GM10266 (cell line): ENCODE data around the gene CLEC2A.
"Not testable (repeated sequence)": the region's sequence is repeated elsewhere in the genome, so short reads cannot be mapped to it uniquely, and the experiment has no call there.

ENCODE experiments used
- DNase-seq: peaks from one replicate; pipeline ENCODE4 v3.0.0; 2012; ENCODE audit errors: extremely low spot score
- TF ChIP-seq, protein P1 (sequence below): IDR thresholded peaks from 2 replicates; pipeline ENCODE4 v1.5.1; 2012; ENCODE audit warnings: mild to moderate bottlenecking, low read depth; ENCODE audit not compliant: control insufficient read depth, insufficient read depth; ENCODE audit errors: missing control alignments

Gene CLEC2A, protein sequence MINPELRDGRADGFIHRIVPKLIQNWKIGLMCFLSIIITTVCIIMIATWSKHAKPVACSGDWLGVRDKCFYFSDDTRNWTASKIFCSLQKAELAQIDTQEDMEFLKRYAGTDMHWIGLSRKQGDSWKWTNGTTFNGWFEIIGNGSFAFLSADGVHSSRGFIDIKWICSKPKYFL

DNA sequence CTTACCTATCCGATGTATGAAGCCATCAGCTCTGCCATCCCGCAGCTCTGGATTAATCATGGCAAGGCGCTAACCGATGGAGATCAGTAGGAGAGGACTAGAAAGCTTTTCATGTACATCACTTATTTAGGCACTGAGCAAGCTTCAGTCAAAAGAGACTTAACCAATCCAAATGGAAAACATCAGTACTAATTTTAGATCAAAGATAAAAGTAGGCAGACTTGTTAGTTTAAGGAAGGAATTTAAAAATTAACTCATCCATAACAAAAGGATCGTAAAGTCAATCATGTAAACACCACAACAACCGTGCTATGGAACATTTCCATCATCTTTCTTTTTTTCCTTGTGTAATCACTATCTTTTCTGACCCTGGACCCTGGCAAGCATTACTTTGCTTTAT, at the start of gene CLEC2A:
Gene CLEC2A (minus strand): TSS at position 101 of the 400 bp plus-strand sequence. CDS start 41 bp downstream, at position 60.
- TF ChIP-seq, protein P1, sequence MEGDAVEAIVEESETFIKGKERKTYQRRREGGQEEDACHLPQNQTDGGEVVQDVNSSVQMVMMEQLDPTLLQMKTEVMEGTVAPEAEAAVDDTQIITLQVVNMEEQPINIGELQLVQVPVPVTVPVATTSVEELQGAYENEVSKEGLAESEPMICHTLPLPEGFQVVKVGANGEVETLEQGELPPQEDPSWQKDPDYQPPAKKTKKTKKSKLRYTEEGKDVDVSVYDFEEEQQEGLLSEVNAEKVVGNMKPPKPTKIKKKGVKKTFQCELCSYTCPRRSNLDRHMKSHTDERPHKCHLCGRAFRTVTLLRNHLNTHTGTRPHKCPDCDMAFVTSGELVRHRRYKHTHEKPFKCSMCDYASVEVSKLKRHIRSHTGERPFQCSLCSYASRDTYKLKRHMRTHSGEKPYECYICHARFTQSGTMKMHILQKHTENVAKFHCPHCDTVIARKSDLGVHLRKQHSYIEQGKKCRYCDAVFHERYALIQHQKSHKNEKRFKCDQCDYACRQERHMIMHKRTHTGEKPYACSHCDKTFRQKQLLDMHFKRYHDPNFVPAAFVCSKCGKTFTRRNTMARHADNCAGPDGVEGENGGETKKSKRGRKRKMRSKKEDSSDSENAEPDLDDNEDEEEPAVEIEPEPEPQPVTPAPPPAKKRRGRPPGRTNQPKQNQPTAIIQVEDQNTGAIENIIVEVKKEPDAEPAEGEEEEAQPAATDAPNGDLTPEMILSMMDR = no peak
- DNase-seq = no peak

DNA sequence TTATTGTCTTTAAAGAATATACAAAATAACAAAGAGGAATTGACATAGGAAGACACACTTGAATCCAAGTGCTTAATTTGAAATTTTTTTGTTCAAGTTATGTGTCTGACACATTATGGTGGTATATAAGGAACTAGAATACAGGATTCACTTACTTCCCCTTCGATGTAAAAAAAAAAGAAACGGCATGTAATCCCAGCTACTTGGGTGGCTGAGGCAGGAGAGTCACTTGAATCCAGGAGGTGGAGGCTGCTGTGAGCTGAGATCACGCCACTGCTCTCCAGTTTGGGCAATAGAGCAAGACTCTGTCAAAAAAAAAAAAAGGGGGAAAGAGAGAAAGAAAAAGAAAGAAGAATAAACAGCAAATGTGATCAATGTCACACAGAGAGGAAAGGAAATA, 48.0 kb upstream of the CLEC2A start:
- TF ChIP-seq, protein P1 = no peak
- DNase-seq = no peak

DNA sequence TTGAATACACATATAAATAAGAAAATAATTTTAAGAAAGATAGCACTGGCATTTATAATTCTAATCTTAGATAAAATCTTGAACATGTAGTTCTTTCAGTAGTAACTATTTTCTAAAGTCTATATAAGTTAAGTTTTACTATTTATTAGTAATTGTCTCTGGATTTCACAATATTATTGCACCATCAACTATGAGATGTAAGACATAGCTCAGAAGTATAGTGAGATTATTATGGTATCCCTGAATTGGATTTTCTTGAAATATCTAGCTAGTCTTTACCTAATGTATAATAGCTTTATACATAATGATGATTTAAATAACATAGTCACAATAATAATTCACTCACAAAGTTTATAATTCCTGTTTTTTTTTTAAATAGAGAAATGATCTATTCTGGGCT, 45.7 kb upstream of the CLEC2A start:
- no peak for DNase-seq

DNA sequence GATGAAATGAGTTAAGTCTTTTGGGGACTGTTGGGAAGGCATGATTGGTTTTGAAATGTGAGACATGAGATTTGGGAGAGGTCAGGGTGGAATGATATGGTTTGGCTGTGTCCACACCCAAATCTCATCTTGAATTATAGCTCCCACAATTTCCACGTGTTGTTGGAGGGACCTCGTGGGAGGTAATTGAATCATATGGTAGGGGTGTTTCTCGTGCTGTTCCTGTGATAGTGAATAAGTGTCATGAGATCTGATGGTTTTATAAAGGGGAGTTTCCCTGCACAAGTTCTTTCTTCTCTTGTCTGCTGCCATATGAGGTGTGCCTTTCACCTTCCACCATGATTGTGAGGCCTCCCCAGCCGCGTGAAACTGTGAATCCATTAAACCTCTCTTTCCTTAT, 44.5 kb upstream of the CLEC2A start:
- not testable (repeated sequence) for DNase-seq

More for the DNA sequence above, 45.7 kb upstream of the CLEC2A start:
- TF ChIP-seq, protein P1 = no peak

DNA sequence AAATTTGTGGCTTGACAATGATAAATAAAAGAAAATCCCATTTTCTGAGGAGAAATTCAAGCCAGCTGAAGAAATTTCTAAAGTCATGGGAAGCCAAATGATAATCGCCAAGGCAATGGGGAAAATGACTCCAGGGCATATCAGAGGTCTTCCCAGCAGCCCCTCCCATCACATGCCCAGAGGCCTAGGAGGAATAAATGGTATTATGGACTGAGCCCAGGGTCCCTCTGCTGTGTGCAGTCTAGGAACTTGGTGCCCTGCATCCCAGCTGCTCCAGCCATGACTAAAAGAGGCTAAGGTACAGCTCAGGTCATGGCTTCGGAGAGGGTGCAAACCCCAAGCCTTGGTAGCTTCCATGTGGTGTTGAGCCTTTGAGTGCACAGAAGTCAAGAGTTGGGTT, 43.4 kb upstream of the CLEC2A start:
- no peak for DNase-seq

DNA sequence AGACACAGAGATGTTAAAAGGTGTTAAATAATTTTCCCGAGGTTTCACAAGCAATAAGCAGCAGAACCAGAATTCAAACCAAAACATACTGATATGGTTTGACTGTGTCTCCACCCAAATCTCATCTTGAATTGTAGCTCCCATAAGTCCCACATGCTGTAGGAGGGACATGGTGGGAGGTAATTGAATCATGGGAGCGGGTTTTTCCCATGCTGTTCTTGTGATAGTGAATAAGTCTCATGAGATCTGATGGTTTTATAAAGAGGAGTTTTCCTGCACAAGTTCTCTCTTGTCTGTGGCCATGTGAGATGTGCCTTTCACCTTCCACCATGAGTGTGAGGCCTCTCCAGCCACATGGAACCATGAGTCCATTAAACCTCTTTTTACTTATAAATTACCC, 42.6 kb upstream of the CLEC2A start:
- not testable (repeated sequence) for DNase-seq

More for the DNA sequence above, 43.4 kb upstream of the CLEC2A start:
- TF ChIP-seq, protein P1 = no peak

DNA sequence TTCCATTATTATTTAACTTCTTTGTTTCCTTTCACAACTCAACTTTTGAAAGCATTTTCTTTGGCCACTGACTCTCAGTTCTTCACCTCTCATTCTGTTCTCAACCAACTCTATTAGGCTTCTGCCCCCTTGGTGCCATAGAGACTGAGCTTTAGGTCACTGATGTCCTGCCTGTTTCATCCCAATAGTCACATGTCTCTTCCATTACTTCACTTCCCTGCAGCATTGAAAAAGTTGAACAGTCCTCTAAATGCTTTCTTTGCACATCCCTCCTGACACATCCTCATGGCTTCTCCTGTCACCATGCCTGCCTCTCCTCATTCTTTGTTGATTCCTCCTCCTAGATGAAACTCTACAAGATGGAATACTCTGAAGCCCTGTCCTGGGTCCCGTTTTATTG, 41.8 kb upstream of the CLEC2A start:
- TF ChIP-seq, protein P1 = no peak
- DNase-seq = no peak

DNA sequence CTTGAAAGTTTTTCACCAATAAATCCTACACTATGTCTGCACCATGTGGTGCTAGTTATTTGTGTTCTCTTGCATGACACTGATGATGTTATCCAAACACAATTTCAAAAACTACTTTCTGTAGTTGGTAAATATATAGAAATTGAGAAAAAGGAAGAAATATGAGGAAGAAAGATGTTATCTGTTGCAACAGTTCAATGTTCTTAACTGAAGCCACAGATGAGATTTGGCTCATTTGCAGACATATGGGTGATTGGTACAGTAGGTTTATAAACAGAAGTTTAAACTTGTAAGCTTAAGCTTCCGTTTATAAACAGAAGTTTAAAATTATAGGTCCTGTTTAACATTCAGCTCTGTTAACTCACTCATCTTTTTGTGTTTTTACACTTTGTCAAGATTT, 39.0 kb upstream of the CLEC2A start, which contains the start of gene CLEC12A:
Gene CLEC12A (plus strand): TSS at position 229 of the 400 bp plus-strand sequence. CDS start 188 bp downstream, outside the sequence.
- no peak for DNase-seq
- TF ChIP-seq, protein P1 = no peak
